Measurements from ENCODE around the gene RALGPS1. TPM values are rescaled to one million over a fixed set of nuclear protein-coding genes. Genes with fewer than 3 reads are reported as not detected.

The RALGPS1 gene
- total RNA-seq, 1 donor from 2014 or later, result 21.7 TPM

GRCh38 chr9:127162046-127162863, 247.7 kb downstream of the RALGPS1 start:
- POLR2A ChIA-PET, result no interaction called here
- no peak for TF ChIP-seq CTCF (IDR thresholded peaks at IDR 0.05)
- H3K36me3 Mint-ChIP-seq (ENCODE audit: low read depth), result no peaks in the 10 kb centered on the region
- intact Hi-C loops (cut with micrococcal nuclease), result no loop called here
- H3K4me1 Mint-ChIP-seq, result peaks cover 41% of the 10 kb centered on the region
- no peaks in the 10 kb centered on the region for H3K27me3 Mint-ChIP-seq
- no peak for ATAC-seq (ENCODE audit: low read depth)
- CTCF ChIA-PET, result no interaction called here
- peak overlapping the region; percentile 19 for H3K27ac Mint-ChIP-seq
- no peak for DNase-seq
- H3K4me3 Mint-ChIP-seq, result no peak overlapping the region
- H3K9me3 Mint-ChIP-seq, result no peaks in the 10 kb centered on the region

- ATAC-seq (ENCODE audit: low read depth), result no peak
- TF ChIP-seq CTCF (IDR thresholded peaks at IDR 0.05), result no peak
- intact Hi-C loops (cut with micrococcal nuclease), result no loop called here
- Mint-ChIP-seq H3K27me3 (no peaks in the 10 kb centered on the region), H3K9me3 (no peaks in the 10 kb centered on the region), H3K4me3 (no peak overlapping the region), H3K4me1 (peaks cover 47% of the 10 kb centered on the region), H3K36me3 (ENCODE audit: low read depth) (no peaks in the 10 kb centered on the region), H3K27ac (peak overlapping the region; percentile 42)
- POLR2A ChIA-PET, result no interaction called here
- no peak for DNase-seq
- CTCF ChIA-PET, result interaction anchor here (0.6 to 1.4 kb wide), 2 partner anchors 13 to 38 kb away, joined by 3 read pairs; no protein-coding TSS in a partner anchor
Observed at GRCh38 chr9:127162864-127163365, 248.3 kb downstream of the RALGPS1 start.

- Mint-ChIP-seq H3K36me3 (ENCODE audit: low read depth) (no peaks in the 10 kb centered on the region), H3K4me3 (no peak overlapping the region), H3K4me1 (peaks cover 51% of the 10 kb centered on the region), H3K27me3 (no peaks in the 10 kb centered on the region), H3K27ac (peak overlapping the region; percentile 42), H3K9me3 (no peaks in the 10 kb centered on the region)
- ChIA-PET CTCF (interaction anchor here (0.6 to 1.4 kb wide), 2 partner anchors 12 to 37 kb away, joined by 3 read pairs; no protein-coding TSS in a partner anchor), POLR2A (no interaction called here)
- DNase-seq (no peak), ATAC-seq (ENCODE audit: low read depth) (no peak)
- intact Hi-C loops (cut with micrococcal nuclease), result no loop called here
- no peak for TF ChIP-seq CTCF (IDR thresholded peaks at IDR 0.05)
Observed at GRCh38 chr9:127163409-127163808, 248.8 kb downstream of the RALGPS1 start.

GRCh38 chr9:127165116-127165515, 250.5 kb downstream of the RALGPS1 start:
- H3K9me3 Mint-ChIP-seq, result no peaks in the 10 kb centered on the region
- no peaks in the 10 kb centered on the region for H3K27me3 Mint-ChIP-seq
- ChIA-PET POLR2A (interaction anchor here (2.6 kb wide), 1 partner anchor 11 kb away, joined by 13 read pairs; no protein-coding TSS in a partner anchor), CTCF (no interaction called here)
- H3K27ac Mint-ChIP-seq, result no peak overlapping the region
- intact Hi-C loops (cut with micrococcal nuclease), result loop anchor here (5.0 kb wide), 1 partner anchor 443 kb away; no protein-coding TSS in a partner anchor
- peaks cover 51% of the 10 kb centered on the region for H3K4me1 Mint-ChIP-seq
- ATAC-seq (ENCODE audit: low read depth) (no peak), DNase-seq (no peak)
- peaks cover 7% of the 10 kb centered on the region for H3K36me3 Mint-ChIP-seq (ENCODE audit: low read depth)
- TF ChIP-seq CTCF (IDR thresholded peaks at IDR 0.05), result no peak
- no peak overlapping the region for H3K4me3 Mint-ChIP-seq

- POLR2A ChIA-PET, result interaction anchor here (0.6 to 2.6 kb wide), 6 partner anchors 12 to 1205 kb away, joined by 3 to 13 read pairs (median 4); partner anchors contain the start of genes RALGPS1, SLC2A8 and URM1
- H3K4me1 Mint-ChIP-seq, result peaks cover 51% of the 10 kb centered on the region
- TF ChIP-seq CTCF (IDR thresholded peaks at IDR 0.05), result no peak
- peaks cover 7% of the 10 kb centered on the region for H3K36me3 Mint-ChIP-seq (ENCODE audit: low read depth)
- H3K9me3 Mint-ChIP-seq, result no peaks in the 10 kb centered on the region
- H3K27ac Mint-ChIP-seq, result peak overlapping the region; percentile 85
- DNase-seq, result no peak
- H3K27me3 Mint-ChIP-seq, result no peaks in the 10 kb centered on the region
- CTCF ChIA-PET, result no interaction called here
- intact Hi-C loops (cut with micrococcal nuclease), result loop anchor here (1.0 to 5.0 kb wide), 3 partner anchors 12 to 444 kb away; partner anchors contain the start of gene ANGPTL2
- peak overlapping the region; percentile 28 for H3K4me3 Mint-ChIP-seq
- ATAC-seq (ENCODE audit: low read depth), result no peak
Observed at GRCh38 chr9:127166111-127166510, 251.5 kb downstream of the RALGPS1 start.
